Stimulated activated CD8-positive, alpha-beta memory T cell treated with anti-CD3 and anti-CD28 coated beads, Interleukin-12 subunit alpha, Interleukin-12 subunit beta, amount 100 ng/mL, for 4 hours (primary cell): ENCODE measurements around the gene ABCA7.

Source experiments
- DNase-seq: peaks from one replicate; pipeline ENCODE4 v3.0.0-alpha.2; 2020; ENCODE audit warnings: low read depth

Gene ABCA7

GRCh38 chr19:1072371-1073015, 32.6 kb downstream of the ABCA7 start:
- DNase-seq = no peak

GRCh38 chr19:1073063-1073955, 33.4 kb downstream of the ABCA7 start:
- DNase-seq = no peak

DNA sequence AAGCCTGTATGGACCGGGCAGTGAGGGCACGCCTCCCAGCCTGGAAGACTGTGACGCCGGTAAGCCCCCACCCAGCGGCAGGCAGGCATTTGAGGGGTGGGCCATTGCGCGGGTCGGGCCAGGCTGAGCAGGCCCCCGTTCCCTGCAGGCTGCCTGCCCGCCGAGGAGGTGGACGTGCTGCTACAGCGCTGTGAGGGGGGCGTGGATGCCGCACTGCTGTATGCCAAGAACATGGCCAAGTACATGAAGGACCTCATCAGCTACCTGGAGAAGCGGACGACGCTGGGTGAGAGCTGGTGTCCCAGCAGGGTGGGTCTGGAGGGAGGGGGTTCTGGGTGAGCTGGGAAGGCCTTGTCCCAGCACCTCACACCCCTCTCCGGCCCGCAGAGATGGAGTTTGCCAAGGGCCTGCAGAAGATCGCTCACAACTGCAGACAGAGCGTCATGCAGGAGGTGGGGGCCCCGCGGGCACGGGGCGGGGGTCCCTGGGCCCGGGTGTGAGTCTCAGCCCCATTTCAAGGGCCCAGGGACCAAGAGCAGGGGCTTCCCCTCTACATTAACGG, 34.1 kb downstream of the ABCA7 start:
- no peak for DNase-seq

- DNase-seq = peak; percentile 86
Observed at GRCh38 chr19:1074544-1075283, 34.8 kb downstream of the ABCA7 start.

DNA sequence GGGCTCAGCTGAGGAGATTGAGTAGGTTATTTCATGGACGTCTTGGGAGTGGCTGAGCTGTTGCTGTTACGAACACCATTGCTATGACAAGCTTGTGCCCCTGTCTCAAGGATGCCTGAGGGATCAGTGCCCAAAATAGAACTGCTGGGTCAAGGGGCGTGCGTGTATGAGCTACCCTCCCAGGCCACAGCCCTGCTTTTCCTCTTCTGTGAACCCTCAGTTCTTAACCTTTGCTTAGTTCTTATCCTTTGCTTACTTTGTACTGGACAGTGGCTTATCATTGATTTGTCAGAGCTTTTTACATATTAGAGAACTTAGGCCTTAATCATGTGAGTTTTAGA, 36.1 kb downstream of the ABCA7 start:
- no peak for DNase-seq

DNA sequence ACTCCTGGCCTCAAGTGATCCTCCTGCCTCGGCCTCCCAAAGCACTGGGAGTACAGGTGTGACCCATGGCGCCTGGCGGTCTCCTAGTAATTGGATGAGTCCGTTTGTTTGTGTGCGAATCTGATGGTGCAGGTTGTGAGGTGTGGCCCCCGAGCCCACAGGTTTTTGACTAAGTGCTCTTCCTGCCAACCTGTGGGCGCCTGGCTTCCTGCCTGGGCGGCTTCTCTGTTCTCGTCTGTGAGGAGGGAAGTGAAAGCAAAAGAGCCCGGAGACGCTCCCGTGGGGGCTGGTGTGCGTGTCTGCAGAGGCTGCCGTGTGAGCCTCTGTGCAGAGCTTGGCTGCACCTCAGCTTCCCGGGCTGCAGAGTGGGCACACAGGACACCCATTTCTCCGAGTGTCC, 37.0 kb downstream of the ABCA7 start:
- DNase-seq = peak; percentile 85

GRCh38 chr19:1079566-1080111, 39.7 kb downstream of the ABCA7 start:
- DNase-seq = no peak

DNA sequence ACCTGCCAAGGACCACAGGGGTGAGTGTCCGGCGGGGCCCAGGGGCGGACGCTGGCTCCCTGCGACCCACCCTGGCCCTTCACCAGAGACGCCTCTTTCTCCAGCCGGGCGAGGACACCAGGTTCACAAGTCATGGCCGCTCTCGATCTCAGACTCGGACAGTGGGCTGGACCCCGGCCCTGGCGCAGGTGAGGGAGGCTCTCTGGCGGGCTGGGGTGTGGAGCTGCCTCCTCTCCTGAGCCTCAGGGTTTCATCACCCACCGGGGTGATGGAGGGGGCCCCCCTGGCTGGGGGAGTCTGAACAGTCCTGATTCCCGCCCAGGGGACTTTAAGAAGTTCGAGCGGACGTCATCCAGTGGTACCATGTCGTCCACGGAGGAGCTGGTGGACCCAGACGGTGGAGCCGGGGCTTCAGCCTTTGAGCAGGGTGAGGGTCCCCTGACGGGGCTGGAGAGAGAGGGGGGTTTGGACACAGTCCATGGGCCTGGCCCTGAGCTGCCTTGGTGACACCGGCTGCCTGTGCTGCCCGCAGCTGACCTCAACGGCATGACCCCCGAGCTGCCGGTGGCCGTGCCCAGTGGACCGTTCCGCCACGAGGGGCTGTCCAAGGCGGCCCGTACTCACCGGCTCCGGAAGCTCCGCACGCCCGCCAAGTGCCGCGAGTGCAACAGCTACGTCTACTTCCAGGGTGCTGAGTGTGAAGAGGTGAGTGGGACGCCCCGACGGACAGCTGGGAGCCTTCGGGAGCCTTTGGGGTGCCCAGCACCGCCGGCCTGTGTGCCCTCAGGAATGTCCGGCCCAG, 40.7 kb downstream of the ABCA7 start:
- DNase-seq = no peak

- DNase-seq = no peak
Observed at GRCh38 chr19:1081301-1082164, 41.6 kb downstream of the ABCA7 start.

- no peak for DNase-seq
Observed at GRCh38 chr19:1082165-1082927, 42.4 kb downstream of the ABCA7 start.

DNA sequence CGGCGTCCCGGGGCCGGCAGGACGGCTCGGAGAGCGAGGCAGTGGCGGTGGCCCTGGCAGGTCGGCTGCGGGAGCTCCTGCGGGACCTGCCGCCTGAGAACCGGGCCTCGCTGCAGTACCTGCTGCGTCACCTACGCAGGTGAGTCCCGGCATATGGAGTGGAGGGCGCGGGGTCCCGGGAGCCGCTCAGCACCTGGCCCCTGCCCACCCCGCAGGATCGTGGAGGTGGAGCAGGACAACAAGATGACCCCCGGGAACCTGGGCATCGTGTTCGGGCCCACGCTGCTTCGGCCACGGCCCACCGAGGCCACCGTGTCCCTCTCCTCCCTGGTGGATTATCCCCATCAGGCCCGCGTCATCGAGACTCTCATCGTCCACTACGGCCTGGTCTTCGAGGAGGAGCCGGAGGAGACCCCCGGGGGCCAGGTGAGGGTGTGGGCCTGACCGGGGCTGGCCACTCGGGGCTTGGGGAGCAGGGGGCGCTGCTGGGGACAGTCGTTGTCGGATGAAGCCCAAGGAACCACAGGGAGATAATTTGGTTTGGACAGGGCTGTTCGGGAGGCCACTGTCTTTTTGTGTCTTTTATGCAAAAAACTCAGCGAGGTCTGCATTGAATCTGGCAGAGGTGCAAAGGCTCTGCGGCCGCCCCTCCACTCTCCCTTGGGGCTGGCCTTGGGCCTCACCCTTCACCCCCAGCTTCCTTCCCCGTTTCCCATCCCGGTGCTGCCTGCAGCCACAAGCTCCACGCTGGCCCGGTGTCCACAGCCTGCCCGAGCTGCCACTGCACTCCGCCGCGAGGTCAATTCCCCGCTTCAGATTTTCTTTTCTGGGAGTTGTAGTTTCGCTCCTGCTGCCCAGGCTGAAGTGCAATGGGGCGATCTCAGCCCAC, 43.3 kb downstream of the ABCA7 start:
- no peak for DNase-seq

GRCh38 chr19:1084024-1084868, 44.3 kb downstream of the ABCA7 start:
- no peak for DNase-seq

GRCh38 chr19:1085053-1085658, 45.2 kb downstream of the ABCA7 start:
- no peak for DNase-seq

- DNase-seq = no peak
Observed at GRCh38 chr19:1085676-1086442, 46.0 kb downstream of the ABCA7 start.

GRCh38 chr19:1086613-1087012, 46.7 kb downstream of the ABCA7 start:
- DNase-seq = no peak

GRCh38 chr19:1087813-1088415, 48.0 kb downstream of the ABCA7 start:
- DNase-seq = no peak
